Measurements from ENCODE around the gene SLN. TPM values are rescaled to one million over a fixed set of nuclear protein-coding genes. Genes with fewer than 3 reads are reported as not detected.

Gene SLN
- total and polyA plus RNA-seq, 2 donors (not counting 3 experiments of a cell fraction or from before 2014, with no cell fraction given): 0.25 TPM; not detected in 1

- H3K4me2 ChIP-seq (ENCODE audit: insufficient read depth, low read length): no peak overlapping the region
- no peaks in the 10 kb centered on the region for H3K36me3 ChIP-seq (ENCODE audit: control insufficient read depth in 2 of 2, extremely low read depth in 1 of 2, insufficient read depth in 2 of 2, low read length in 2 of 2)
- no peak for TF ChIP-seq POLR2A (IDR thresholded peaks at IDR 0.05; ENCODE audit: low read depth, low read length)
- POLR2A ChIA-PET: no interaction called here
- no peak overlapping the region for H2AFZ ChIP-seq (ENCODE audit: low read depth, low read length)
- no TSS peak for BruUV-seq (replicated peaks)
- dilution Hi-C loops (cut with MboI; ENCODE audit: extremely low pct_ligation_motif_present, low sequenced_read_pairs): no loop called here
- no peaks in the 10 kb centered on the region for H3K79me2 ChIP-seq (ENCODE audit: control insufficient read depth, insufficient read depth, low read length)
- H3K4me3 ChIP-seq (replicated peaks in 1 of 3; ENCODE audit: insufficient read depth in 1 of 3, low read depth in 1 of 3, low read length in 3 of 3): no peak overlapping the region
- no peak overlapping the region for H3K9ac ChIP-seq (replicated peaks; ENCODE audit: extremely low read depth, insufficient read depth, low read length)
- CTCF ChIA-PET: interaction anchor here (0.9 to 3.7 kb wide), 3 partner anchors 9 to 39 kb away, joined by 3 to 23 read pairs (median 4); no protein-coding TSS in a partner anchor
- H4K20me1 ChIP-seq (replicated peaks; ENCODE audit: control insufficient read depth, extremely low read depth, insufficient read depth, low read length): no peaks in the 10 kb centered on the region
- peaks cover 0 to 15% of the 10 kb centered on the region in 2 experiments for H3K27me3 ChIP-seq (ENCODE audit: control insufficient read depth in 2 of 2, insufficient read depth in 2 of 2, low read length in 2 of 2)
- no peaks in the 10 kb centered on the region for H3K9me1 ChIP-seq (replicated peaks; ENCODE audit: control insufficient read depth, extremely low read depth, insufficient read depth, low read length)
- no peaks in the 10 kb centered on the region for H3K4me1 ChIP-seq (ENCODE audit: control insufficient read depth, extremely low read depth, insufficient read depth, low read length)
- DNase-seq (ENCODE audit: low read depth, low spot score) (no peak), FAIRE-seq (no peak)
- intact Hi-C loops (cut with micrococcal nuclease): no loop called here
- H3K9me3 ChIP-seq (replicated peaks; ENCODE audit: control insufficient read depth, insufficient read depth, low read length): no peaks in the 10 kb centered on the region
- no peak overlapping the region for H3K27ac ChIP-seq (ENCODE audit: insufficient read depth, low read depth, low read length)
Observed at GRCh38 chr11:107731941-107732688, 20.3 kb upstream of the SLN start.

- Histone ChIP-seq H3K9me3 (replicated peaks; ENCODE audit: control insufficient read depth, insufficient read depth, low read length) (no peaks in the 10 kb centered on the region), H3K79me2 (ENCODE audit: control insufficient read depth, insufficient read depth, low read length) (no peaks in the 10 kb centered on the region), H2AFZ (ENCODE audit: low read depth, low read length) (no peak overlapping the region), H3K9me1 (replicated peaks; ENCODE audit: control insufficient read depth, extremely low read depth, insufficient read depth, low read length) (no peaks in the 10 kb centered on the region), H3K4me2 (ENCODE audit: insufficient read depth, low read length) (no peak overlapping the region), H3K27me3 (ENCODE audit: control insufficient read depth in 2 of 2, insufficient read depth in 2 of 2, low read length in 2 of 2) (peaks cover 8 to 37% of the 10 kb centered on the region in 2 experiments), H3K36me3 (ENCODE audit: control insufficient read depth in 2 of 2, extremely low read depth in 1 of 2, insufficient read depth in 2 of 2, low read length in 2 of 2) (no peaks in the 10 kb centered on the region), H3K9ac (replicated peaks; ENCODE audit: extremely low read depth, insufficient read depth, low read length) (no peak overlapping the region), H3K27ac (ENCODE audit: insufficient read depth, low read depth, low read length) (no peak overlapping the region), H3K4me3 (replicated peaks in 1 of 3; ENCODE audit: insufficient read depth in 1 of 3, low read depth in 1 of 3, low read length in 3 of 3) (no peak overlapping the region), H4K20me1 (replicated peaks; ENCODE audit: control insufficient read depth, extremely low read depth, insufficient read depth, low read length) (no peaks in the 10 kb centered on the region), H3K4me1 (ENCODE audit: control insufficient read depth, extremely low read depth, insufficient read depth, low read length) (no peaks in the 10 kb centered on the region)
- ChIA-PET POLR2A (no interaction called here), CTCF (interaction anchor here (1.2 kb wide), 1 partner anchor 18 kb away, joined by 3 read pairs; no protein-coding TSS in a partner anchor)
- intact Hi-C loops (cut with micrococcal nuclease) (no loop called here), dilution Hi-C loops (cut with MboI; ENCODE audit: extremely low pct_ligation_motif_present, low sequenced_read_pairs) (no loop called here)
- DNase-seq (ENCODE audit: low read depth, low spot score): no peak
- FAIRE-seq: no peak
- BruUV-seq (replicated peaks): no TSS peak
- no peak for TF ChIP-seq POLR2A (IDR thresholded peaks at IDR 0.05; ENCODE audit: low read depth, low read length)
- no peak for TF ChIP-seq GATA2 (IDR thresholded peaks at IDR 0.05; ENCODE audit: insufficient read depth, insufficient read length, low read depth, low read length)
- no peak for TF ChIP-seq EZH2 (IDR thresholded peaks at IDR 0.05; ENCODE audit: borderline replicate concordance, low read depth, low read length, severe bottlenecking)
- no peak for TF ChIP-seq FOS (IDR thresholded peaks at IDR 0.05; ENCODE audit: borderline replicate concordance, insufficient read depth, low read length)
- TF ChIP-seq, protein P1, sequence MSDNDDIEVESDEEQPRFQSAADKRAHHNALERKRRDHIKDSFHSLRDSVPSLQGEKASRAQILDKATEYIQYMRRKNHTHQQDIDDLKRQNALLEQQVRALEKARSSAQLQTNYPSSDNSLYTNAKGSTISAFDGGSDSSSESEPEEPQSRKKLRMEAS (IDR thresholded peaks at IDR 0.05; ENCODE audit: insufficient read depth, insufficient read length): no peak
- no peak for TF ChIP-seq POLR2AphosphoS5 (IDR thresholded peaks at IDR 0.05; ENCODE audit: insufficient read depth, low read depth, low read length)
- no peak for TF ChIP-seq MYC (IDR thresholded peaks at IDR 0.05; ENCODE audit: low read depth, low read length)
- no peak for TF ChIP-seq CTCF (IDR thresholded peaks at IDR 0.05; ENCODE audit: extremely low read depth in 1 of 2, insufficient read depth in 1 of 2, low read depth in 1 of 2, low read length in 2 of 2)
- no peak for TF ChIP-seq JUN (IDR thresholded peaks at IDR 0.05; ENCODE audit: borderline replicate concordance, insufficient read depth, insufficient read length, low read depth)
Observed at GRCh38 chr11:107722662-107723061, 10.8 kb upstream of the SLN start.

Measured in endothelial cell of umbilical vein (primary cell).